Choroid plexus epithelial cell (primary cell): ENCODE data around the gene FTCDNL1.

Experiments used
- DNase-seq: peaks from one replicate; pipeline ENCODE4 v3.0.0-alpha.2; 2010; ENCODE audit warnings: low read depth
- H3K4me3 ChIP-seq: 2 replicates; pipeline ENCODE4 v1.5.1; 2011; ENCODE audit warnings: low read depth, mild to moderate bottlenecking, control low read depth, low read length, moderate library complexity
- CTCF ChIP-seq: conservative IDR thresholded peaks from 2 replicates; pipeline ENCODE4 v1.5.1; 2011; ENCODE audit warnings: low read depth, mild to moderate bottlenecking, control low read depth, inconsistent platforms, low read length, moderate library complexity

The FTCDNL1 gene

GRCh38 chr2:199760574-199760973 is 90.4 kb downstream of the FTCDNL1 start:
- no peak overlapping the region for H3K4me3 ChIP-seq
- no peak for DNase-seq
- no peak for TF ChIP-seq CTCF

GRCh38 chr2:199757233-199757870 is 93.6 kb downstream of the FTCDNL1 start:
- no peak for TF ChIP-seq CTCF
- DNase-seq, result no peak
- H3K4me3 ChIP-seq, result no peak overlapping the region

DNA sequence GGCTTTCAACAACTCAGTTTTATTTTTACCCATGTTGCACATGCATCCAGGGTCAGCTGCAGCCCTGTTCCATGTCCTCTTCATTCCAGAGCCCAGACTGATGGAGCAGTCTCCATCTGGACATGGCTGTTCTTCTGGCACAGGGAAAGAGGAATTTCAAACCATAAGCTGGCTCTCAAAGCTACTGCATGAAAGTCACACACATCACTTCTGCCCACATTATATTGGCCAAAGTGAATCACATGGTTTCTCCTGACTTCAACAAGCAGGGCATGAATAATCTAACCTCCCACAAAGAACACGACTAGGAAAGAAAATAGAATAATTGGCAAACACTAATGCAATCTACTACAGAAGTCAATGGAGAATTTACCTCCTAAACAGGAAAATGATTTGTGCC is 94.2 kb downstream of the FTCDNL1 start:
- DNase-seq, result no peak
- TF ChIP-seq CTCF, result no peak
- no peak overlapping the region for H3K4me3 ChIP-seq

GRCh38 chr2:199756211-199756610 is 94.8 kb downstream of the FTCDNL1 start:
- H3K4me3 ChIP-seq, result no peak overlapping the region
- no peak for TF ChIP-seq CTCF
- DNase-seq, result no peak

DNA sequence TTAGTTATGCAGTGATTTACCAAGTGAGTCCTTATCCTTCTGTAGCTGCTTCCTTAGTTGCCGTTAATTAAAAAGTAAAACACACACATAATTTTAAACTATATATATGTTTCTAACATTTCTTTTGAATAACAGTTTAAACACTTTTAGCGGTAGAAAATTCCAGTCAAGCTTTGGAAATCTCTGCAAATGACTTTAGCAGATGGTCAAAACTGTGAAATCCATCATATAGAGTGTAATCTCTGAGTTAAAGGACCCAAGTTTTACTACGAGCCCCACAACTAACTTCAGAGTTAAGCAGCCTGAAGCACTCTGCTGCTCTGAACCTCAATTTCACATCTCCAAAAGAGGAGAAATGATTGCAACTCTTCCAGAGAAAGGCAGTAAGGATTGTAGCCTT is 96.2 kb downstream of the FTCDNL1 start:
- DNase-seq, result no peak
- no peak overlapping the region for H3K4me3 ChIP-seq
- TF ChIP-seq CTCF, result no peak

DNA sequence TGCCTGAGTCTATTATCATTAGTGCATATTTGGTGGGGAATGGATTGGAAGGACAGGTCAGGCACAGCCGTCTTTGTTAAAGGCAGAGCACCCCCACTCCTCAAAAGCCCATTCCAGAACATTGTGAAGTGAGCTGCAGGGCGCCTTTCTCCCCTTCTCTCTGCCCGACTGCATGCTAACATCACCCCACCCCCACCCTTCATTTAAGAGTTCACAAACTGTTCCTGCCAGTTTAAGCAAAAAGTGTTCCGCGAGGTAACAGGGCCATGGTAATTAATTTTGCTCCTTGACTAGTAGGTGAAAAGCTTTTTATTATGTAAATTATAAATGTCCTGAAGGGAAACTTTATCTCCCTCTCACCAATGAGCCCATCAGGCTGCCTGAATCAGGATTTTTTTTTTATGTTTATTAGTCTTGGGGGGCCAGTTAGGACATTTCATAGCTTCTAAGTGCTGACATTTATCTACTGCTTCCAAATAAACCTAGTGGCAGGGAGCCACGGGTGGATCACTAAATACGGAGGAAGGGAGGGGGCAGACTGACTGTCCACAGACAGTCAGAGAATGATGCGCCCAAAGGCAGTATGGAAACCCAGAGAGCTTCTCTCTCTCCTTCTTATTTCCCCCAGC is 99.4 kb downstream of the FTCDNL1 start:
- TF ChIP-seq CTCF, result no peak
- H3K4me3 ChIP-seq, result no peak overlapping the region
- DNase-seq, result no peak

GRCh38 chr2:199749571-199749970 is 101.4 kb downstream of the FTCDNL1 start:
- H3K4me3 ChIP-seq, result no peak overlapping the region
- DNase-seq, result no peak
- TF ChIP-seq CTCF, result no peak
